ENCODE measurements around the gene PARVA.
A peak's percentile ranks its signal among the peaks of the same experiment; 100 is the strongest.

Gene PARVA

DNA sequence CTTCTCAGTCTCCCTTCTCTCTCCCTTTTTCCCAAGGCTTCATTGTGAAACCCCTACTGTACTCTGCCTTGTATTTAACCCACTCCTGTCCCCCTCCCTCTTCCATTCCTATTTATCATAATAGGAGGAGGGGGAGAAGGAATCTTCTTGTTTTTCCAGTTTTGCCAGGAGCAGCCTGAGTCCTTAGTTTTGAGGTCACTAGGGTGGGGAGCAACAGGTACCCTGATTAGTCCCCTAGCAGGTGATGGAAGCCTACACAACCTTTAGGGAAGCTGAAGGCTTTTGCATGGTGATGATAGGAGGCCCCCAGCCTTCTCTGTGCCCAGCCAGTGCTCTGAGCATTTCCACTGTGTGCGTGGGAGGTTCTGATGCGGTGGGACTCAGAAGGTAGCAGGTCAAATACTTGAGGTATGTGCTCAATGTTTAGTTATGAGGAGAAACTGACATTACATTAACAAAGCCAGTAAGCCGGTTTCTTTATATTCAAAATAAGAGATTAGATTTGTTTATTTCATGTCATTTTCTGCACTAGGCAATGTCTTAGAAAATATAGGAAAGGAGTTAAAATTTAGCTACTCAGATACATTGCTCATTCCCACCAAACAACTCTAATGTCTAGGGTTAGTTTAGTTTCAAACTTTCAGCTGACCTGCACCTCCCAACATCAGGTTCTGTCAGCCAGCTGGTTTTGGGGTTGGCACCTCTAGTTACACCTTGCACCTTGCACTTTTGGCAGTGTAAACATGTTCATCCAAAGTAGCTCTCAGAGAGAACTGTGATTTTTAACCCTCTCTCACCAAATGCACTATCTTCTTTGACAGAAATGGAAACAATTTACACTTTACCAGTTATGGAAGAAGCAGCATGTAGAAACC, 26.0 kb downstream of the PARVA start:
- no peak for DNase-seq (ENCODE audit: low read depth in 4 of 4, low spot score in 1 of 4)

DNA sequence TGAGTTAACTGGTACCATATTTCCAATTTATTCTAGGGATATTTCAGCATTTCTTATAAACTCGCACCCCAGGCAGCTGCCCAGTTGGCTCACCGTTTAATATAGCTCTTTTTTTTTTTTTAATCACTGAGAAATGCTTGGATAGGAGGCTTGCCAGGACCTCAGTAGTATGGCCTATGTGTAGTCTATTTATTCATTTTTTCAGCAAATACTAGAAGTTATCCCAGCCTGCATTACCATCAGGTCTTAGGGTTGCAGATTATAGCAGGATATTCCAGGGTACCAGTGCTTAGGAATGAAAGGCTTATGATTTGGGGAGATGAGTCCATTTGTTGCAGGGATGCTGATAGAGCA, 26.6 kb downstream of the PARVA start:
- no peak for DNase-seq (ENCODE audit: low read depth in 4 of 4, low spot score in 1 of 4)

DNA sequence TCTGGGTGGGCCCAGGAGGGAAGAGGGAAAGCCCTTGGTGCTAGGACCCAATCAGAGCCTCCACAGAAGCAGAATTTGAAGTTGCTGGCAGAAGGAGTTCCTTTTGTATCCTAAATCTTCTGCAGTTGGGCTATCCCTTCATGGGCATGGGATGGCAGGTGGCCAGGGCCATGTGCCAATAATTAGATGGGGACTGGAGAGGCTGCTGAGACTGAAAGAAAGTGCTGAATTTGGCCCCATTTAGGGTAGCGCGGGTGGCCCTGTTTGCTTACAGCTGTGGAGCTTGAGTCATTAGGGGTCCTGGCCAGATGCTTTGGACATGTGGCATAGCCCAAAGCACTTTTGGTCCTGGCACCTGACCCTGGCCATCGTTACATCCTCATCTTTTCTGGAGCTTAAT, 27.1 kb downstream of the PARVA start:
- no peak for DNase-seq (ENCODE audit: low read depth in 4 of 4, low spot score in 1 of 4)

- DNase-seq (ENCODE audit: low read depth in 4 of 4, low spot score in 1 of 4), result no peak
Observed at GRCh38 chr11:12408156-12408770, 30.9 kb downstream of the PARVA start.

DNA sequence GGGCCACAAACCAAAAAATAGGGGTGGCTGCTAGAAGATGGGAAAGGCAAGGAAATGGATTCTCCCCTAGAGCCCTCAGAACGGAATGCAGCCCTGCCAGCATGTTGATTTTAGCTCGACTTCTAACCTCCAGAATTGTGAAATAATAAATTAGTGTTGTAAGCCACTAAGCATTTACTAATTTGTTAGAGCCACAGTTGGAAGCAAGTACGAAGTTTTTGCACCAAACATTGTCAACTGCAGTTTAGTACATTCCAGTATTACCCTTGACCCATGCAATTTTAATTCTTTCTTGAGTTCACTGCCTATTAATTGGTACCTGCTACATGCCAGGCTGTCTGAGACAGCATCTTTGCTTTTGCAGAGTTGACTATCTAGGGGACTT, 32.2 kb downstream of the PARVA start:
- DNase-seq (ENCODE audit: low read depth in 4 of 4, low spot score in 1 of 4), result no peak

DNA sequence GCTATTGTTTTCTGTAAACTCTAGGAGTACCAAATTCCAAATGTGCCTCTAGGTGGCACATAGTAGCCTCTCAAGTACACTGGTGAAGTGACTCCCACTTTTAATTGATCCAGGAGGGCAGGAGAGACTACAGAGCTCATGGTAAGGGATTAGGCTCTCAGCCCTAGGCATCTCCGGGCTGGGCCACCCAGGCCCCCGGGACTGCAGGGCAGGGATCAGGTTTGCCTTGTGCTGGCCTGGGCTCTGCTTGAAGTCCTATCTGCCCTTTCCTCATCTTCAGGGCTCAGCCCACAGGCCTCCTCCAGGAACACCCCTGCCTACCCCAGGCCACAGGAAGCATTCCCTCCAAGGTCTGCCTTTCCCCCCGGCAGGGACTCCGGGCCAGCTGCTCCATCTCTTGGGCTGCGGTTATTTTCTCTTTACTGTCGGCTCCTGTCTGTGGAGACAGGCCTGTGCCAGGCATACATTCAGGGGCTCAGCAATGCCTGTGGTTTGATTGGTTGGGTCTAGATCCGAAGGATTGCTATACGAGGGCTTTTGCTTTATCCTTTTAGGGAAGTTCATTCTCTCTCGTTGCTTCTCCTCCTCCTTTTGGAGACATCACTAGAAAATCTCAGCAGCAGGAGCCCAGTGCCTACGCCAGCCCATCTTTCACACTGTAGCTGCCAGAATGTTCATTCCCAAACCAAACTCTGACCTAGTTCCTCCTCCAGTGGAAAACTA, 32.8 kb downstream of the PARVA start:
- no peak for DNase-seq (ENCODE audit: low read depth in 4 of 4, low spot score in 1 of 4)

- no peak for DNase-seq (ENCODE audit: low read depth in 4 of 4, low spot score in 1 of 4)
Observed at GRCh38 chr11:12411393-12411792, 34.0 kb downstream of the PARVA start.

GRCh38 chr11:12411806-12412727, 34.7 kb downstream of the PARVA start:
- DNase-seq (ENCODE audit: low read depth in 4 of 4, low spot score in 1 of 4), result peak in 3 of 4 experiments; percentile 7 to 25 (median 13)

DNA sequence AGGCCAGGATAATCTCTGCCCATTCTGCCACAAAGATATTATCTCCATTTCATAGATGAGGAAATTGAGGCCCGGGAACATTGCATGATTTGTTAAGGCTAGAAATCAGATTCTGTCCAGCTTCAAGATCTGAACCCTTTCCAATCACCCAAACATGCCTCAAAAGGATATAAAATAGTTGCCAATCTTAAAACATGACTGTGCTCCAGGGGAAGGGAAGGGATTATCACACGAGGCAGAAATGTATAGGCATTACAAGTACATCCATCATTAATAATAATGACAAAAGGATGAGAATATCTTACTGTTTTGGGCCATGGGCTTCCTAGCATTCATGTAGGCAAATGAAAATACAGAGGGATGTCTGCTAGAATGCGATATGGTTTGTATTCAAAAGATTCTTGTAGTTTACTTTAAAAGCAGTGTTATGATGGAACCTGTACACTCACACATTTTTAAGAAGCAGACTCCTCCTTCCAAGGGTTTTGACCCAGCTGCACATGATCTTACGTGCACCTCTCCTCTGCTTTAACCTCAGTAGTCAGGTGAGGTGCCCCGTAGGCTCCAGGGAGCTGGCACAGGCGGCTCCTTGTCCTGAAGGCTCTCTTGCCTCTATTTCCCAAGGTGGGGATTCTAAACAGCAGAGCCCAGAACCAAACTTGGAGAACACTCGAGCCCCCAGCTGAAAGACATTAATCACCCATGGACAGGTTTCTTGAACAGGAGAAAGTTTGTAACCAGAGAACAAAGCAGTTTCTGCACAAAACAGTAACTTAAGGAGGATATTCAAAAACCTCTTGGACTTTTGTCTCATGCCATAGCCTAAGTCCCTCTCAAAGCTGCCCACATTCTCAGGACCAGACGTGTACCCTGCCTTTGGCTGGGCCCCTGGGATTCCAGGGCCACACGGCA, 36.0 kb downstream of the PARVA start:
- DNase-seq (ENCODE audit: low read depth in 4 of 4, low spot score in 1 of 4), result no peak

GRCh38 chr11:12414611-12415010, 37.2 kb downstream of the PARVA start:
- no peak for DNase-seq (ENCODE audit: low read depth in 4 of 4, low spot score in 1 of 4)

GRCh38 chr11:12415342-12415966, 38.1 kb downstream of the PARVA start:
- DNase-seq (ENCODE audit: low read depth in 4 of 4, low spot score in 1 of 4), result no peak

DNA sequence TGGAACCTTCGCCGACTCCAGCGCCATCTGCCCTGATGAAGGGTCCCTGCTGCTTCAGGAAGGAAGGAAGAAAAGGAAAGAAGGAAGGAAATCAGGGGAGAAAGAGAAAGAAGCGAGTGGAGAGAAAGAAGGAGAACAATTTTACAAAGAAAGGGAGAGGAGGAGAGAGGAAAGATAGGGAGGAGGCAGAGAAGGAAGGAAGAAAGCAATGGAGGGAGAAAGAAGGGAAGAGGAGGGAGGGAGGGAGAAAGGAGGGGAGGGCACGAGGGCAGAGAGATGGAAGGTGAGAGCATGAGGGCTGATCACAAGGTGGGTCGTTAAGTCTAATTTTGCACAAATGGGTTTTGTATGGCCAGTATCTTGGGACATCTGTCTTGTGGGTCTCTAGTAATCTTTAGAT, 39.2 kb downstream of the PARVA start:
- DNase-seq (ENCODE audit: low read depth in 4 of 4, low spot score in 1 of 4), result no peak

DNA sequence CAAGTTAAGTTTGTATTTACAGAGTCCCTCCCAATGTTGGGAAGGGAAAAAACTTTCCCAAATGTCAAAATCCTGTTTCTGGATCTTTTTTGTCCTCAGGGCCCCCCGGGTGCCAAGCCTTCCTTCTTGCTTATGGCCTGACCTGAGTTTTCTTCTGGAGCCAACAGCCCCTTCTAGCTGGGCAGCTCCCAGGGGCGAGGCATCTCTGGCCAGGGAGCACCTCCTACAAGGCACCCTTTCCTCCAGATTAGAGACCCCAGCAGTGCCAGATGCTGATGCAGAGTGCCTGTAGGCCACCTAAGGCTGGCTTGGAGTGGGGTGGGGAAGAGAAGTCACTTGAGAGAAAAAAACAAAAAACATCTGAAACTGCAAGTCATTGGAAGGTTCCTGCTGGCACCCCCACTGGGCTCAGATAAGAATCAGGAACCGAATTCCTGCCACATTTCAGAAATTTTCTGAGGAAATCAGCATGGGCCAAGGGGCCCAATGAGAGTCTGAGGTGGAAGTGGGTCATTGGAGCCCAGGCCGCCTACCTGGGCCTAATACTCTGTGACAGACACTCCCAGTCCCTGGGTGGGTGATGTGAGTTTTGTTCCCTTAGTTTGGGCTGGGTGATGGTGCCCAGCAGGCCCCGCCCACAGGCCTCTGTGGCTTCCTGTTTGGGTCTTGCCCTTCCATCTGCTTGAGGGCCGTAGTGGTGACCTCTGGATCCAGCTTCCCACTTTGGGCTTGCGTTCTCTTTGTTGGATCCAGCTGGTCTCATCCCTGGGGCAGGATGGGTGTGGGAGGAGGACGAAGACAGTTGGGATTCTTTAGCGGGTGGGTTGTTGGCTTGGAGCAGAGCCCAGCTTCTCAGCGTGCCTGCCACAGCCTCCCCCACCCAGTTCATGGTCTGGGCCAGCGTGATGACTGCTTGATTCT, 40.6 kb downstream of the PARVA start:
- no peak for DNase-seq (ENCODE audit: low read depth in 4 of 4, low spot score in 1 of 4)

DNA sequence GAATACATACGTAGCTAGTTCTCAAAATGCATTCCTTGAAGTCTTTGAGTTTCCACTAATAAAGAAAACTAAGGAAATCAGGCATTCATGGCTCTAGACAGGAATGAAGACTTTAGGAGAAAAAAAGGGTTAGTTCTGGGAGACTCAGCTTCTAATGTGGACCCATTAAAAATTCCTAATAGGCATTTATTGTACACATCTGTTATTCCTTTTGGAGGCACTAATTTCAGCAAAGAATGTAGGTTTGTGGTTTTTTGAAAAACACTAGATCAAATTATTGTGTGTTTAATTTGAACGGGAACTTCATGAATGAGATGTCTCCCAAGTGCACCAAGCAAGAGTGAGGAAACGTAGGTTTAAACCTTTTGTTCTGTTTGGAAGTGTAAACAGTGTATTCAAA, 42.7 kb downstream of the PARVA start:
- no peak for DNase-seq (ENCODE audit: low read depth in 4 of 4, low spot score in 1 of 4)

DNA sequence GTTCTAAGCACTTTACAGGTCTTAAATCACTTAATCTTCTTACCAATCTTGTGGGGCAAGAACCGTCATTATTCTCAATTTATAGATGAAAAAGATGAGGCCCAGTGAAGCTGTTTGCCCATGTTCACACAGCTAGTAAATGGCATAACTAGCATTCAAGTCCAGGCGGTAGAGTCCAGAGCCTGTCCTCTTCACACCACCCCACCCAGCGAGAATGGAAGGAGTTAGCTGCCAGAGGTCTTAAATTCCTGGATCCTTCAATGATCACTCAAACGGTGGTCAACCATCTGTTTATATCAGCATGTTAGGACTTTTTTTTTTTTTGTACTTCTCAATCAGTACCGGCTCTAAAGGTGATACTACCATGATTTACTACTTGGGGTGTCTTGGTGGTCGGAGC, 43.3 kb downstream of the PARVA start:
- DNase-seq (ENCODE audit: low read depth in 4 of 4, low spot score in 1 of 4), result no peak

DNA sequence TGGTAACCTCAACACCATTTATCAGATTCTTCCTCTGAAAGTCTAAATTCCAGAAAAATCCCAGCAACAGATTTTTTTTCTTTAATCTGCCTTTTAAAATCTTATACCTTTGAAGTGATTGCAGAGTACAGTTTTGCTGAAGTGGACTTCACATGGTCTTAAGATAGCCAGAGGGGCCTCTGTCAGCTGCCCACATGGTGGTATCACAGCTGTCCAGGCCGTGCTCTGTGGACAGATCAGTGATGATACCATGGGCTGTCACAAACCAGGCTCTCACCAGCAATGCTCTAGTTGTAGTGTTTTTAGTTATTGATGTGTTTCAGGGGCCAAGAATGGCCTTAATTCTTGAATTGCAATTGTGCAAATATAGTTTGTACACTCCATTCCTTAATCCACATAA, 44.0 kb downstream of the PARVA start:
- no peak for DNase-seq (ENCODE audit: low read depth in 4 of 4, low spot score in 1 of 4)

GRCh38 chr11:12426176-12426575, 48.8 kb downstream of the PARVA start:
- no peak for DNase-seq (ENCODE audit: low read depth in 4 of 4, low spot score in 1 of 4)

DNA sequence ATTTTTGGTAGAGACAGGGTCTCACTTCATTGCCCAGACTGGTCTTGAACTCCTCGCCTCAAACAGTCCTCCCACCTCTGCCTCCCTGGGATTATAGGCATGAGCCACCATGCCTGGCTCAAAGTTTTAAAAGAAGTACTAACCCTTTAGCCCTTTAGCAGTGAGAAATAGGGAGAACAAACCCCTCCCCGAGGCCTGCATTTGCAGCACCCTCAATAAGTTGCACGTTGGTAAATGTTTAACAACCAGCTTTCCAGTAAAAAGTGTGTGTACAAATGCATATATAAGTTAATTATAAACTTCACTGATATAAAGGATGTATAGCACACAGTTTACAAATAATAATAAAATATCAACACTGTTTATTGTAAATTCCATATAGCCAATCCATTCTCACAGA, 51.8 kb downstream of the PARVA start:
- DNase-seq (ENCODE audit: low read depth in 4 of 4, low spot score in 1 of 4), result no peak

- DNase-seq (ENCODE audit: low read depth in 4 of 4, low spot score in 1 of 4), result no peak
Observed at GRCh38 chr11:12430351-12430750, 53.0 kb downstream of the PARVA start.

All from stimulated activated CD4-positive, alpha-beta T cell treated with anti-CD3 and anti-CD28 coated beads, Interleukin-1b, Interleukin-23, amount 100 ng/mL, for 24 hours (primary cell).